ENCODE measurements around the gene ANKRD63.

The ANKRD63 gene

DNA sequence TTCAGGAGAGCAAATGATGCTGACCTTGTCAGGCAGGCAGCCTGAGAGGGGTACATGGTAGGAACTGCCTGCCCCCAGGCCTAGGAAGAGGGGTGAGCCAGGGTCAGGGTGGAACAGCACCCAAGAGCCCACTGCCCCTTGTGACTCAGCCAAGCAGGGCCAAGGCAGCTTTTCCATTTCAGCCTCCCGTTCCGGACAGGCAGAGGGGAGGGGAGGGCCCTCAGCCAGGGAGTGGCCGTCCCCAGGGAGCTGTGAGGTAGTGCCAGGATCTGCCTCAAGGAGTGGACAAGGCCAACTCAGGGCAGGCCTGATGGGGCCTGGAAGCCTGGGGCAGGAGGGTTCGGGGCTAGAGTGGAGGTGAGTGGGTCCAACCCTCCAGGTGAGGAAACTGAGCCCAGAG is 5.1 kb upstream of the ANKRD63 start:
- H3K4me1 ChIP-seq (ENCODE audit: insufficient read depth, low read length, severe bottlenecking): peaks cover 3% of the 10 kb centered on the region
- H3K4me3 ChIP-seq (ENCODE audit: low read depth, low read length, poor library complexity, severe bottlenecking): no peak overlapping the region
- H3K36me3 ChIP-seq (ENCODE audit: insufficient read depth, low read length): no peaks in the 10 kb centered on the region
- H3K9me3 ChIP-seq (ENCODE audit: low read length): no peaks in the 10 kb centered on the region
- no peaks in the 10 kb centered on the region for H3K9me2 ChIP-seq (ENCODE audit: low read depth, low read length)
- H4K20me1 ChIP-seq (ENCODE audit: insufficient read depth, low read length): no peaks in the 10 kb centered on the region
- TF ChIP-seq, protein P1, sequence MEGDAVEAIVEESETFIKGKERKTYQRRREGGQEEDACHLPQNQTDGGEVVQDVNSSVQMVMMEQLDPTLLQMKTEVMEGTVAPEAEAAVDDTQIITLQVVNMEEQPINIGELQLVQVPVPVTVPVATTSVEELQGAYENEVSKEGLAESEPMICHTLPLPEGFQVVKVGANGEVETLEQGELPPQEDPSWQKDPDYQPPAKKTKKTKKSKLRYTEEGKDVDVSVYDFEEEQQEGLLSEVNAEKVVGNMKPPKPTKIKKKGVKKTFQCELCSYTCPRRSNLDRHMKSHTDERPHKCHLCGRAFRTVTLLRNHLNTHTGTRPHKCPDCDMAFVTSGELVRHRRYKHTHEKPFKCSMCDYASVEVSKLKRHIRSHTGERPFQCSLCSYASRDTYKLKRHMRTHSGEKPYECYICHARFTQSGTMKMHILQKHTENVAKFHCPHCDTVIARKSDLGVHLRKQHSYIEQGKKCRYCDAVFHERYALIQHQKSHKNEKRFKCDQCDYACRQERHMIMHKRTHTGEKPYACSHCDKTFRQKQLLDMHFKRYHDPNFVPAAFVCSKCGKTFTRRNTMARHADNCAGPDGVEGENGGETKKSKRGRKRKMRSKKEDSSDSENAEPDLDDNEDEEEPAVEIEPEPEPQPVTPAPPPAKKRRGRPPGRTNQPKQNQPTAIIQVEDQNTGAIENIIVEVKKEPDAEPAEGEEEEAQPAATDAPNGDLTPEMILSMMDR (IDR thresholded peaks at IDR 0.05; ENCODE audit: low read length): no peak
- TF ChIP-seq EZH2 (IDR thresholded peaks at IDR 0.05; ENCODE audit: borderline replicate concordance, low read length): no peak
- no peak overlapping the region for H3K4me2 ChIP-seq (ENCODE audit: low read length)
- H3K9ac ChIP-seq (ENCODE audit: low read length): no peak overlapping the region
- no peak overlapping the region for H2AFZ ChIP-seq (ENCODE audit: low read length)
- no peaks in the 10 kb centered on the region for H3F3A ChIP-seq (ENCODE audit: insufficient read depth, low read length)
- H3K27ac ChIP-seq (ENCODE audit: low read depth, low read length, poor library complexity, severe bottlenecking): no peak overlapping the region
- H3K27me3 ChIP-seq (ENCODE audit: insufficient read depth, low read length): no peaks in the 10 kb centered on the region; the same call in 1 of the 2 replicates
- H3K79me2 ChIP-seq (ENCODE audit: insufficient read depth, low read length): no peaks in the 10 kb centered on the region

DNA sequence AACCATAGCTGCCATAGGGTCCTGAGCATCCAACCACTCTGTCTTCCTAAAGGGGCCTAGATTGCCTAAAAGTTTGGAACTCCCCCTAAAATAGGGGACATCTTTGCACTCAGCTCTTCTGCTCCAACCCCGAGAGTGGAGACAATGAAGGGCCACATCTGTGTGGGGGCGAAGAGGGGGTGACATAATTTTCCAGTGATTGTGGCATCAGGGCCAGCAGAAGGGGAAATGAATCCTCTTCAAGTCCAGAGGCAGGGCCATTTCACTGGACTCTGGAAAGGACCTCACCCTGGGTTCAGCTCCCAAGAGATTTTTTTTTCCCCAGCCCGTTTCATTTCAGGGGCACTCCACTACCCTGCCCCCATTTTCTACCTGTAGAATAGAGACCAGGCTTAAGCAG is 4.6 kb upstream of the ANKRD63 start:
- Histone ChIP-seq H3K27me3 (ENCODE audit: insufficient read depth, low read length) (no peaks in the 10 kb centered on the region; the same call in 1 of the 2 replicates), H3K4me3 (ENCODE audit: low read depth, low read length, poor library complexity, severe bottlenecking) (no peak overlapping the region), H2AFZ (ENCODE audit: low read length) (no peak overlapping the region), H3K27ac (ENCODE audit: low read depth, low read length, poor library complexity, severe bottlenecking) (no peak overlapping the region), H3F3A (ENCODE audit: insufficient read depth, low read length) (no peaks in the 10 kb centered on the region), H3K79me2 (ENCODE audit: insufficient read depth, low read length) (no peaks in the 10 kb centered on the region), H4K20me1 (ENCODE audit: insufficient read depth, low read length) (no peaks in the 10 kb centered on the region), H3K4me1 (ENCODE audit: insufficient read depth, low read length, severe bottlenecking) (peaks cover 7% of the 10 kb centered on the region), H3K4me2 (ENCODE audit: low read length) (no peak overlapping the region), H3K9me3 (ENCODE audit: low read length) (no peaks in the 10 kb centered on the region), H3K36me3 (ENCODE audit: insufficient read depth, low read length) (no peaks in the 10 kb centered on the region), H3K9ac (ENCODE audit: low read length) (no peak overlapping the region), H3K9me2 (ENCODE audit: low read depth, low read length) (no peaks in the 10 kb centered on the region)
- no peak for TF ChIP-seq EZH2 (IDR thresholded peaks at IDR 0.05; ENCODE audit: borderline replicate concordance, low read length)
- TF ChIP-seq, protein P1 (IDR thresholded peaks at IDR 0.05; ENCODE audit: low read length): no peak

DNA sequence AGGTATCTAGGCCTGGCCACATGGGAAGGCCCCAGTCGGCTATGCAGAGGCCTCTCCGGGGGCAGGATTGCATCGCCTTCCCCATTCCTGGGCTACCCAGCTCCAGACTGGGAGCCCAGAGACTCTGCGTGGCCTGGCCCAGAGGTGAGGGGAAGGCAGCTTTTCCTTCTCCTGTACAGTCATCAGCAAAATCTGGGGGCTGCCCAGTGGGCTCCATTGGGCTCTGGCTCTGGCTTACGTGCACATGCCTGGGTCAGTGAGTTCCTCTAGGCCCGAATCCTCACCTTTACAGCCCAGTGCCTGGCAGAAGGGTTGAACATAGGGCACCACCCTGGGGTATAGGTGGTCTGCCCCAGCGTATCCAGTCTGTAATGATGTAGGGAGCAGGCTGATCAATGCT is 3.9 kb upstream of the ANKRD63 start:
- Histone ChIP-seq H2AFZ (ENCODE audit: low read length) (no peak overlapping the region), H4K20me1 (ENCODE audit: insufficient read depth, low read length) (no peaks in the 10 kb centered on the region), H3K9ac (ENCODE audit: low read length) (no peak overlapping the region), H3K36me3 (ENCODE audit: insufficient read depth, low read length) (no peaks in the 10 kb centered on the region), H3K4me1 (ENCODE audit: insufficient read depth, low read length, severe bottlenecking) (peaks cover 14% of the 10 kb centered on the region), H3K9me3 (ENCODE audit: low read length) (no peaks in the 10 kb centered on the region), H3F3A (ENCODE audit: insufficient read depth, low read length) (no peaks in the 10 kb centered on the region), H3K79me2 (ENCODE audit: insufficient read depth, low read length) (no peaks in the 10 kb centered on the region), H3K27ac (ENCODE audit: low read depth, low read length, poor library complexity, severe bottlenecking) (no peak overlapping the region), H3K4me3 (ENCODE audit: low read depth, low read length, poor library complexity, severe bottlenecking) (no peak overlapping the region), H3K27me3 (ENCODE audit: insufficient read depth, low read length) (no peaks in the 10 kb centered on the region; the same call in 1 of the 2 replicates), H3K4me2 (ENCODE audit: low read length) (no peak overlapping the region), H3K9me2 (ENCODE audit: low read depth, low read length) (no peaks in the 10 kb centered on the region)
- TF ChIP-seq EZH2 (IDR thresholded peaks at IDR 0.05; ENCODE audit: borderline replicate concordance, low read length): no peak
- TF ChIP-seq, protein P1 (IDR thresholded peaks at IDR 0.05; ENCODE audit: low read length): no peak
